K562 treated with DMSO at 1 percent for 12 hours (cell line): ENCODE data around the gene TBP. TPM values are rescaled to one million over a fixed set of nuclear protein-coding genes. Genes with fewer than 3 reads are reported as not detected.

Experiments
- total RNA-seq: library from RNA; unstranded; fragments of 300-600 nt; gene quantifications from 2 replicates; pipeline ENCODE4 v1.2.3, GENCODE V29; 2022; ENCODE audit not compliant: insufficient read depth

TBP gene
- 17.9 and 37.1 TPM in 2 replicates for total RNA-seq

DNA sequence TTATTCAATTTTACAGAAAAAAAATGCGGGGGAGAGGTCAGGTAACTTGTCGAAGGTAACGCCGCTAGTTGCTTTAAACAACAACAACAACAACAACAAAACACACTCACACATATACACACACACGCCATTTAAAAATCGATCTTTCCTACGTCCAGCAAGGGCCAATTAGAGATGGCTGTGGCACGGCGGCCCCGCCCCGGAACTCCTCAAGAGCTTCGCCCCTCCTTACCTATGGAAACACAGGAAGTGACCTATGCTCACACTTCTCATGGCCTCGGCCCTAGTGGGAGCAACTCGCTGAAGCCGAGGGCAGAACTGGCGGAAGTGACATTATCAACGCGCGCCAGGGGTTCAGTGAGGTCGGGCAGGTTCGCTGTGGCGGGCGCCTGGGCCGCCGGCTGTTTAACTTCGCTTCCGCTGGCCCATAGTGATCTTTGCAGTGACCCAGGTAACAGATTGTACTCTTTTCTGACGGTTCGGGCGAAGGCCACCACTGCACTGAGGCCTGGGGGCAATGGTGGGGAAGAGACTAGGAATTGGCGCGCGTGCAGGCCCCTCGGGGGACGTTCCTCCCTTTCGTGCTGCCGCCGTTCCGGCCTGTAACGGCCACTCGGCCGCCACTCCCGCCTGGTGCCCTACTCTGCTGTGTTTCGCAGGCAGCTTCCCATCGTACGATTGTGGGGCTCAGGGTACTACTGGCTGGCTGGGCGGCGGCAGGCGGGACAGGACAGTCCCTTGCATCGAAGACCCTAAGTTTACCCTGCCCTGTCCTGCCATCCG, at the start of gene TBP:
TSS of gene TBP (plus strand) at position 357 of the 783 bp plus-strand sequence. CDS start 2,661 bp downstream, outside the sequence.

DNA sequence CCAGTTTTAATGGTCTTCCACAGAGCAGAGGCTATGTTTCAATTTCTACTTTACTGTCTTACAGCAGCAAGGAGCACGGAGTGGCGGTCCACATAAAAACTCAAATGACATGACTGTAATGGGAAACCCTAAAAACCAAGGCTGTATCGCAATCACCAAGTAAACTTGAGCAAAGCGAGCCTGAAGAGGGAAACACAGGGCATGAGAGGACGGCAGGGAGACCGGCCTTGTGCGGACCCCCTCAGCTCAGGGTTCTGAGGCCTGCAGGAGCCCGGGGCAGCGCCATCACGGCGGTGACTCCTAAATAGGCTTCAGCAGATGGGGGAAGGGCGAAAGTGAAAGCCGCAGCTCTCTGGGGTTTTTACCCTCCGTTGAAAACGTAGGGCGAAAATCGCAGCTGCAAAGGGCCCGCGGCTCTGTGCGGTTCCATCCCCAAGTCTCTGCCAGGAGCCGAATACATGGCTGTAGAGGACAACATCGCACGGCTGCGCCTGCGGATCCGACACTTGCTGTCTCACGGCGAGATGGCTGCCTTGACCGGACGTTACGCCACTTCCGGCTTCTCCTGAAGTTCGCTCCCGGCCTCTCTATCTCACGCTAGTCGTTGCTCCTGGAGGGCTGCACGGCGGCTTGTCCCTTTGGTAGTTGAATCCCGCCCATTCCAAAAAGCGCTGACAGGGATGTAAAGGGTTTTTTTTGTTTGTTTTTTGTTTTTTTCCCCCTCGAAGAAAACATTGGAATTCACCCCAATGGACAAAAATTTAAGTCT, 1.2 kb upstream of the TBP start, which contains the start of gene PSMB1:
TSS of gene PSMB1 (minus strand) at position 543 of the 769 bp plus-strand sequence. CDS start at position 478, 65 bp downstream.

DNA sequence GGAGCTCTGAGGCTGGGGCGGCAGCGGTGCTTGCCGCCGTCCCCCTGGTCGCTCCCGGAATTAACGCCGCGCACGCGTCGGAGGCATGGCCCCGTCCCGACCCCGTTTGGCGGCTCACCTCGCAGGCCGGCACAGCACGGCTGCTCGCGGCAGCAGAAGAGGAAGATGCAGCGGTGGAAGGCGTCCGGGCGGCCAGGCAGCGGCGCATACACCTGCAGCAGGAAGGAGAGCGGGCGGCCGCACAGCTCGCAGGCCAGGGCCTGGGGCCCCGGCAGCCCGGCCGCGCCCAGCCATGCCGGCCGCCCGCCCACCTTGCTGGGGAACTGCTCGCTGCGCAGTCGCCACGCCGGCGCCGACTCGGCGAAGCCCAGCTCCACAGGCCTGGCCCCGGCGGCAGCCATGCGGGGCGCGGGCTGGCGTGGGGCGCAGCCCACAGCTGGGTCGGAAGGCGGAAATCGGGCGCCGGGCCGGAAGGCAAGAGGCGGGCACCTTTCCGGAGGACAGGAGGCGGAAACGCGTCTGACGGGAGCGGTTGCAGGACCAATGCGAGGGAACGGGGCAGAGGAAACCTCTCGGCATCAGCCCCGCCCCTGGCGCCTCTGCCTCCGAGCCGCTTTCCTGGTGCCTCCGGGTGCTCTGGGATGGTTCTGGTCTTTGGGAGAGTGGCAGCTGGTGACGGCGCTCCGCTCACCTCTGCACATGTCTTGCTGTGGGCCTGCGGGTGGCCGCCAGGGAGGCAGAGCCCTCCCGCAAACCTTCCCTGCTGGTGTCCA, 30.2 kb downstream of the TBP start, which contains the start of gene PDCD2:
TSS of gene PDCD2 (minus strand) at position 457 of the 773 bp plus-strand sequence. CDS start at position 401, 56 bp downstream.

Other genes starting within 250 kb of the TBP start
- 7.5 and 20.3 TPM in 2 replicates for gene FAM120B, start 247.6 kb upstream of the TBP start, total RNA-seq
- 489 and 502 TPM in 2 replicates for gene PSMB1, start 1.1 kb upstream of the TBP start, total RNA-seq
- gene PDCD2, start 30.3 kb downstream of the TBP start, total RNA-seq: 139 and 149 TPM in 2 replicates